ENCODE results near the gene SLC23A3. TPM values are rescaled to one million over a fixed set of nuclear protein-coding genes. Genes with fewer than 3 reads are reported as not detected.

Gene SLC23A3
- total and polyA plus RNA-seq, 9 of the 15 experiments (the other 6 are each of a cell fraction or from before 2014, with no cell fraction given), result 0.06 to 0.64 (median 0.16) TPM

GRCh38 chr2:219176818-219177551 is 7.2 kb upstream of the SLC23A3 start, which contains the start of gene CNPPD1 (continued):
- TF ChIP-seq UBTF (IDR thresholded peaks at IDR 0.05; ENCODE audit: borderline replicate concordance in 1 of 2, low read depth in 2 of 2, low read length in 2 of 2) (peak; percentile 65 to 77; a peak in 2 of 4 replicates), BMI1 (IDR thresholded peaks at IDR 0.05; ENCODE audit: low read length) (no peak), NFIC (IDR thresholded peaks at IDR 0.05) (peak; percentile 28), VEZF1 (CRISPR knock-in tag; IDR thresholded peaks at IDR 0.05) (peak; percentile 97), SETDB1 (IDR thresholded peaks at IDR 0.05; ENCODE audit: low read length) (no peak), ZFPM2 (CRISPR knock-in tag; IDR thresholded peaks at IDR 0.05) (no peak), ZNF780A (CRISPR knock-in tag; IDR thresholded peaks at IDR 0.05) (no peak), ATF7 (IDR thresholded peaks at IDR 0.05) (peak; percentile 29; the same call in 1 of the 2 replicates), HDAC1 (IDR thresholded peaks at IDR 0.05) (no peak; a peak in 1 of 4 replicates), GTF2E2 (tag; IDR thresholded peaks at IDR 0.05) (peak; percentile 60; the same call in 1 of the 2 replicates), SNIP1 (IDR thresholded peaks at IDR 0.05; ENCODE audit: low read depth) (no peak), CAMTA2 (CRISPR knock-in tag; conservative IDR thresholded peaks at IDR 0.05) (no peak), SIX5 (IDR thresholded peaks at IDR 0.05; ENCODE audit: borderline replicate concordance in 1 of 2, insufficient read depth in 1 of 2, low read depth in 1 of 2, low read length in 2 of 2) (no peak)
